GM19438 (cell line): ENCODE results near the gene FGF18.
"Not testable (repeated sequence)": the region's sequence is repeated elsewhere in the genome, so short reads cannot be mapped to it uniquely, and the experiment has no call there.

Source experiments
- ATAC-seq: cut with Tn5 transposase; IDR thresholded peaks from one replicate; pipeline ENCODE4 v1.9.1; 2021; ENCODE audit warnings: low read depth; ENCODE audit not compliant: unreplicated experiment

The FGF18 gene

DNA sequence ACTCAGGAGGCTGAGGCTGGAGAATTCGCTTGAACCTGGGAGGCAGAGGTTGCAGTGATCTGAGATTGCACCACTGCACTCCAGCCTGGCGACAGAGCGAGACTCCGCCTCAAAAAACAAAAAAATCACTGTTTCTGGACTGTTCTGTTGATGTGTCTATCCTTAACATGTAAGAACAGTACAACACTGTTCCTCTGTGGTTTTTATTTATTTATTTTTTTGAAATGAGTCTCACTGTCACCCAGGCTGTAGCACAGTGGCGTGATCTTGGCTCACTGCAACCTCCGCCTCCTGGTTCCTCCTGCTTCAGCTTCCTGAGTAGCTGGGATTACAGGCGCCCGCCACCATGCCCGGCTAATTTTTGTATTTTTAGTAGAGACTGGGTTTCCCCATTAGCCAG is 20.8 kb upstream of the FGF18 start:
- not testable (repeated sequence) for ATAC-seq

DNA sequence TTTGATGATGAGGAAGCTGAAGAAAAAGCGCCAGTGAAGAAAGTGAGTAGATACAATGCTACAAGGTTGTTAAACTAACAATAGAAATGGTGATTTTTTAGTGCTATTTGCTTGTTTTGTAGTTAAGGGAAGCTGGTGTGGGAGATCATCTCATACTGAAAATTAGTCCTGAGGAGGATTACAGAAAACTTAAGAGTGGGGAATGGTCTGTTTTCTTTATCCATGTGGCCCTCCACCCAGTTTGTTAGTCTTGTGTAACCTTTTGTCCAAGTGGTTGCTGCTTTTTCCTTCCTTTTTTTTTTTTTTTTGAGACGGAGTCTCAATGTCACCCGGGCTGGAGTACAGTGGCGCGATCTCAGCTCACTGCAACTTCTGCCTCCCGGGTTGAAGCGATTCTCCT is 19.3 kb upstream of the FGF18 start:
- ATAC-seq = no peak

DNA sequence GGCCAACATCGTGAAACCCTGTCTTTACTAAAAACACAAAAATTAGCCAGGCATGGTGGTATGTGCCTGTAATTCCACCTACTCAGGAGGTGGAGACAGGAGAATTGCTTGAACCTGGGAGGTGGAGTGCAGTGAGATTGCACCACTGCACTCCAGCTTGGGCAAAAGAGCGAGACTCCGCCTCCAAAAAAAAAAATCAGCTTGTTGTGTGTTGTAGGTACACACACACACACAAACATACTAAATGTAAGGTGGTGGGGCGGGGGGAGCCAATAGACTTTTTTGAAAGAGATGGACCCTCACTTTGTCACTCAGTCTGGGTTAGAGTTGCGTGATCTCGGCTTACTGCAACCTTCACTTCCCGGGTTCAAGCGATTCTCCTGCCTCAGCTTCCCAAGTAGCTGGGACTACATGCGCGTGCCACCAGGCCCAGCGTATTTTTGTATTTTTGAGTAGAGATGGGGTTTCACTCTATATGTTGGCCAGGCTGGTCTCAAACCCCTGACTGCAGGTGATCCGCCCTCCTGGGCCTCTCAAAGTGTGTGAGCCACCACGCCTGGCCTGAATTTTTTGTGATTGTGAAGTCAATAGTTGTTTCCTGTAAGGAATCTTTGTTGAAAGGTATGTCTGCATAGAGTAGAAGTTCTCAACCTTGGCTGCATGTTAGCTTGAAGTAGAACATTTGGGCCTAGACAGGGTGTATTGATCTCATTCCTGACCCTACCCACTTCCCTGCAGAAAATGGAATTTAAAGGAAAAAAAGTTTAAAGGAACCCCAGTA is 18.1 kb upstream of the FGF18 start:
- no peak for ATAC-seq

DNA sequence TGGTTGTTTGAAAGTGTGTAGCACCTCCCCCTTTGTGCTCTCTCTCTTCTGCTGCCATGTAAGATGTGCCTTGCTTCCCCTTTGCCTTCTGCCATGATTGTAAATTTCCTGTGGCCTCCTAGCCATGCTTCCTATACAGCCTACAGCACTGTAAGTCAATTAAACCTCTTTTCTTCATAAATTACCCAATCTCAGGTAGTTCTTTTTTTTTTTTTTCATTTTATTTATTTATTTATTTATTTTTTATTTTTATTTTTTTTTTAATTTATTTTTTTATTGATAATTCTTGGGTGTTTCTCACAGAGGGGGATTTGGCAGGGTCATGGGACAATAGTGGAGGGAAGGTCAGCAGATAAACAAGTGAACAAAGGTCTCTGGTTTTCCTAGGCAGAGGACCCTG is 16.7 kb upstream of the FGF18 start:
- ATAC-seq = not testable (repeated sequence)

DNA sequence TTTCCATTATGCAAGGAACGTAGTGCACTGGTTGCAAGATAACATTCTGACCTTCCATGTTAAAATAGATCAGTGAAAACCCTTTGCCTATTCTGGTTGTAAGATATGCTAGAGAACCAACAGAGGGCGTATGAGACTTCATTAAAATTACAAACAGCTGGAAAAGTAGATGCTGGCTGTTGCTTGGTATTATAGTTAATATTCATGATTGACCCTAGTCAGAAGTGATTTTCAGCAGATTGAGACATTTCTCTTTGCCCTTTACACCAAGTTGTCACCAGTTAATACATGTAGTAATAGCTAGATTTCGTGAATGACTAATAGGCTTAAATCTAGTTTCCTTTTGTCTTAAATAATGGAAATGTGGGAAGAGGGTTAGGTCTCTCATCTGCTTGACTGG is 13.8 kb upstream of the FGF18 start:
- ATAC-seq = no peak

DNA sequence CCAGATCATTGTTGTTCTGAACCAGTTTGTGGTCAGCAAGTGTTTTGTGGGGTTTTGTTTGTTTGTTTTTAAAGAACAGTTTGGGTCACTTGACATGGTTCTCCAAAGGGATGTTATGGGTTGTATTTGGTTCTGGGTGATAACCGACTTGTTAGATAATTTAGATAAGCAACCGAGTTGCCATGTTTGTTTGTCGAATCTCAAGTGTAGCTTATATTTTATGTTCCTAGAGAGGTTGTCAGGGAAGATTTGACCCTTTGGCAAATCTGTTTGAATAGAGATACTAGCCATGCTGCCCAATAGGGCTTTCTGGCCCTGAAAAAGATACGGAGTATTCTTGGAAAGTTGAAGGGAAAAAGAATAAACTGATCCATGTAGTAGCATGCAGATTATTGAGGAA is 12.2 kb upstream of the FGF18 start:
- no peak for ATAC-seq

GRCh38 chr5:171409164-171410136 is 10.0 kb upstream of the FGF18 start:
- ATAC-seq = no peak

DNA sequence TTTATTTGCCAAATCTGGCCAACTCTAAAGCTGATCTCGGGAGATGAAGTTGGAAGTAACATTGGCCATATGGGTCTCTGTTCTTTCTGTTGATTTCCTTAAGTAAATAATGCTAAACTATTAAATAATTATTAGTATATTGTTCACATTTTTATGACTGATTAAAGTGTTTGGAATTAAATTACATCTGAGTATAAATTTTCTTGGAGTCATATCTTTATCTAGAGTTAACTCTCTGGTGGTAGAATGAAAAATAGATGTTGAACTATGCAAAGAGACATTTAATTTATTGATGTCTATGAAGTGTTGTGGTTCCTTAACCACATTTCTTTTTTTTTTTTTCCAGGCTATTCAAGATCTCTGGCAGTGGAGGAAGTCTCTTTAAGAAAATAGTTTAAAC is 9.3 kb upstream of the FGF18 start:
- no peak for ATAC-seq

DNA sequence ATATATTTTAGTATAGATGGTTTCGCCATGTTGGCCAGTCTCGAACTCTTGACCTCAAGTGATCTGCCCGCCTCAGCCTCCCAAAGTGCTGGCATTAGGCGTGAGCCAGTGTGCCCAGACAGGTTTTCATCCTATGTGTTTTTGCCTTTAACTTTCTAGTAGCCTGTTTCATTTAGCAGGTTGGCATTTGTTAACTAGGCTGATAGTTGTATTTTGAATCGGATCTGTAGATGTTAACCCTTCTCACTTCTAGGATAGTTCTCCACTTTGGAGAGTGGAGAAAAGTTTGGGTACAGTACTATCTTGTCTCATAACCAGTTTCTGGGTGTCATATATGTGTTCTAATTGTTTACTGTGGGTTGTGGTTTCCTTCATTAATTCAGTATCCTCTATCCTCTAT is 7.3 kb upstream of the FGF18 start:
- ATAC-seq = no peak

GRCh38 chr5:171413153-171413910 is 6.1 kb upstream of the FGF18 start:
- no peak for ATAC-seq

GRCh38 chr5:171413993-171414392 is 5.5 kb upstream of the FGF18 start:
- not testable (repeated sequence) for ATAC-seq

DNA sequence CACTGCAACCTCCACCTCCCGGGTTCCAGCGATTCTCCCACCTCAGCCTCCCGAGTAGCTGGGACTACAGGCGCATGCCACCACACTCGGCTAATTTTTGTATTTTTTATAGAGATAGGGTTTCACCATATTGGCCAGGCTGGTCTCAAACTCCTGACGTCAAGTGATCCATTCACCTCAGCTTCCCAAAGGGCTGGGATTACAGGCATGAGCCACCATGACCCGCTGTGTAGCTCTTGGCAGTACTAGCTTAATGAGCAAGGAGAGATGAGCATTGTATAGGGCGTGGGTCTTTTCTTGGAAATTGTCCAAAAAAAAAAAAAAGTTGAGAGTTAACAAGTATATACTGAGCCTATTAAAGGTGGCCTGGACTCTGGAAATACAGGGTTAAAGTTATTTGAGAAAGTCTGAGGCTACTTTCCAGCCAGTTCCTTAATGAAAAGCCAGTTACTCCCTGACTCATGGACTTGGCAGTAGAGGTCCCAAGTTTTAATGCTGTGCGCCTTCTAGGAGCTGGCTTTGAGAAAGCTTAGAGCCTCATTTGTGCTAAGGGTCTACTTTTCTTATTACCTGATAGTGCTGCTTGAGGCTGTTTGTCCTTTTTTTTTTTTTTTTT is 4.2 kb upstream of the FGF18 start:
- ATAC-seq = no peak

- no peak for ATAC-seq
Measured at GRCh38 chr5:171416160-171417049, 3.0 kb upstream of the FGF18 start.

DNA sequence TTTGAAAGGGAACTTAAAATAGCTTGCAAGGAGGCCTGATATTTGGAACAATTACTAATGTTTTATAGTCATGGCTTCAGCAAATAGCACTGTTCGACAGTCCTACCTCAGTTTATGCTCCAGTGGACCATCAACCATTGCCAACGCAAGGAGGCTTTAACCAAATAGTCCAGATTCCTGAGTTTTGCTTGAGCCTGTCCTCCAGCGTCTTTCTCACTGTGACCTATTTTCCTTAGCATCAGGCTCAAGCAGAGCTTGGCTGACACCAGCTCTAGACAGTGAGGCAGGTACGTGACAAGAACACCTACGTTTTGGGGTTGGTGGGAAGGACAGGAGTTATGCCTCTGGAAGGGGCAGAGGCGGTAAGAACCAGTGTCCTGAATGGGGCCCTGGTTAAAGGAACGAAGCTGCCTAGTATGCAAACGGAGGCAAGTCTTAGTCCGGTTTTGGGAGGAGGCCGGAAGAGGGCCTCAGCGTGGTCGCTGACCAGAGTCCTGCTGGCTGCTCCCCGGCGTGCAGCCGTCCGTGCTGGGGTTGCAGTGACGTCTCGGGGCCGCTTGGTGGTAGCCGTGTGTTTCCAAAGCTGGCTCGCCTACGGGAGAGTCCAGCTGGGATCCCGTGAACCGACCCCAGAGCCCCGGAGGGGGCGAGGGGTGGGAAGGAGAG is 998 bp upstream of the FGF18 start:
- ATAC-seq = peak; percentile 73

- no peak for ATAC-seq
Measured at GRCh38 chr5:171419688-171420430, 412 bp downstream of the FGF18 start.

- ATAC-seq = no peak
Measured at GRCh38 chr5:171420431-171421241, 1.2 kb downstream of the FGF18 start.
